Astrocyte of the spinal cord (primary cell): ENCODE measurements around the gene DYNC2H1.

Experiments used
- DNase-seq: peaks from one replicate; pipeline ENCODE4 v3.0.0; 2011; ENCODE audit warnings: low read depth, low spot score
- H3K4me3 ChIP-seq: 2 replicates; pipeline ENCODE4 v1.5.1; 2011; ENCODE audit warnings: low read depth, mild to moderate bottlenecking, low read length, moderate library complexity
- CTCF ChIP-seq: IDR thresholded peaks from 2 replicates; pipeline ENCODE4 v1.5.1; 2012; ENCODE audit warnings: low read depth, mild to moderate bottlenecking, low read length, inconsistent platforms
- in situ Hi-C: cut with HindIII; loops from 2 replicates; pipeline ENCODE4 v1.10.0; 2017; ENCODE audit warnings: low sequenced_read_pairs

Gene DYNC2H1

DNA sequence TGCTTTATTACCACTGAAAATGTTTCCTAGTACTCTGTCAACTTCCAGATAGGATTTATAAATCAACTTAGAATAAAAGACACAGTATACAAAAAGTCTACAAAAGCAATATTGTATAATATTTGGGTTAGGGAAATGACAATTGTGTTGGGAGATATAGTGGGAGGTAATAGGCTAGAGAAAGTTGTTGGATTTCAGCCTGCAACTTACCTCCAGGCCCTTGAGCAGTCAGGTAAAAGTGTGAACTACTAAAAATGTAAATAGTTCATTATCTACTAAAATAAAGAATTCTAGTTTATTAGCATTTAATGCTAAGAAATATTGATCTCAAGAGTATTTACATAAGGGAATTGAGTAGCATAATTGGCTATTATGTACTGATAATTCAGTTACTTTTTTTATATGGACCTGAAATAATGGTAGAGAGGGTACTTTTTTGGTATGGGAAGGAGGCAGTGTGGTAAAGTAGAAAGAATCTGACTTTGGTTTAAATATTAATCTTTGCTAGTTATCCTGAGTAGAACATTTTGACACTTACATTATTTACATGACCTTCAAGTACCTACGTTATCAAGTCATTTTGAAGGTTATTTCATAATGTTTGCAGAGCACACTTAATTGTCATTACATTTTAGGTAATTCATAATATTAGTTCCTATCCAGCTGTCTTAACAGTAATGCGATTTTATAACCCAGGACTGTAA lies 55.0 kb downstream of the DYNC2H1 start:
- H3K4me3 ChIP-seq, result no peak overlapping the region
- in situ Hi-C loops, result no loop called here
- TF ChIP-seq CTCF, result no peak
- DNase-seq, result no peak

- no peak for TF ChIP-seq CTCF
- H3K4me3 ChIP-seq, result no peak overlapping the region
- in situ Hi-C loops, result no loop called here
- DNase-seq, result no peak
These were observed 57.9 kb downstream of the DYNC2H1 start for GRCh38 chr11:103167166-103167565.

- no peak overlapping the region for H3K4me3 ChIP-seq
- no peak for TF ChIP-seq CTCF
- in situ Hi-C loops, result no loop called here
- DNase-seq, result no peak
These were observed 61.6 kb downstream of the DYNC2H1 start for GRCh38 chr11:103170865-103171264.

DNA sequence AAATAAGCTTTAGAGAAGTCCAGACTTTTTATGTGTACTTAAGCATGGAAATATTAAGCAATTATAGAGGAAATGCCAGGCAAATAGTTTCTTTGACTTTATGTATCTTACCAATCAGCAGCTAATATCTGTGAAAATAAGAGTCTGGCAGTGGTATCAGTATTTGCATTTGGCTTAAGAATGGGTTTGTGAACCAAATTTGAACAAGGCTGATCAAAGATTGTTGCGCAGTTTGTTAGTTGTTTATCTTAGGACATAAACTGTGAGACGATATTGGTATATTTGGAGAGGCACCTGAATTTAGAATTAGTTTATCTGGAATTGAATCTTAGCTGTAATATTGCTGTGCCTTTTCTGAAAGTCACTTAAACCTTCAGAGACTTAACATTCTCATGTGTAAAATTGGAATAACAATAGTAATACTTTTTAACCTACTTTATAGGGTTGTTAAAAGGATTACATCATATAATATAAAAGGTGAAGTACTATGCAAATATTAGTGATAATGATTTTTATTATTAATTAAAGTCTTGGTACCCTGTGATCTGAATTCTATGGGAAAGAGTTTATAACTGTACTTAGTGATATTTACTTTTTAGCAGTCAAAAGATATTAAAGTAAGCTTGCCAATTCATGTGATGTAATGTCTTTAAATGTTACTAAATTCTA lies 66.4 kb downstream of the DYNC2H1 start:
- in situ Hi-C loops, result no loop called here
- no peak for TF ChIP-seq CTCF
- no peak overlapping the region for H3K4me3 ChIP-seq
- no peak for DNase-seq

DNA sequence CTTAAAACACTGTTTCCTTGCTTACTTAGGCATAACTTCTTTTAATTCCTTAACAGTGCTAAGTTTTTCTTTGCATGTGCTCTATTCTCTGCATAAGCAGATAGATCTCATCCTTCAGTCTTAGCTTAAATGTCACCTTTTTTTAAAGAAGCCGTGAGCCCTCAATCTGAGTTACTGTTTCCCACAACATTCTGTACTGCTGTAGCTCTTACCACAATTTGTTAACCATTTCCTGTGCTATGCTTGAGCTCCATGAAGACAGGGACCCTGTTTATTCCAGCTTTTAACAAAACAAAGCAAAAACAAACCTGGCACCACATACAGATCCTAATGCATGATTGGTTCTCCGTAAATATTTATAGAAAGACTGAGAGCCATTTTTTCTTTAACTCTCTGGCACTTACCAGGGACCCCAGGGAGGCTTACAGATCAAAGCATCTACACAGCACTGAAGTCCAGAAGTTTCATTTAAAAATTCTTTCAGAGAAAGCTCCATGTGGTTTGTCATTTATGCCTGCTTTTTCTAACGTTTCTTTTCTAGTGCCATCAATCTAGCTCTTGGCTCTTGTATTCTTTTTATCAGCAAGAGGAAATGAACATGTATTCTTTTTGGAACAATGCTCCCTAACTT lies 74.9 kb downstream of the DYNC2H1 start:
- no peak overlapping the region for H3K4me3 ChIP-seq
- peak; percentile 14 for DNase-seq
- in situ Hi-C loops, result no loop called here
- TF ChIP-seq CTCF, result no peak

GRCh38 chr11:103202048-103202651 lies 92.9 kb downstream of the DYNC2H1 start:
- in situ Hi-C loops, result no loop called here
- no peak overlapping the region for H3K4me3 ChIP-seq
- peak; percentile 71 for TF ChIP-seq CTCF
- peak; percentile 56 for DNase-seq
